RPMI7951 (cell line): ENCODE results near the gene RIPK3. TPM values are rescaled to one million over a fixed set of nuclear protein-coding genes. Genes with fewer than 3 reads are reported as not detected.
"Not testable (repeated sequence)": the region's sequence is repeated elsewhere in the genome, so short reads cannot be mapped to it uniquely, and the experiment has no call there.

ENCODE experiments used
- DNase-seq: peaks from one replicate; pipeline ENCODE4 v3.0.0-alpha.2; 2012; ENCODE audit warnings: low read depth
- total RNA-seq: library from RNA; depleted of rRNA; stranded (reverse); fragments of >200 nt; shearing (Covaris generic); gene quantifications from 2 replicates; pipeline ENCODE4 v1.2.3, GENCODE V29; 2014; rRNA removed

Gene RIPK3
- total RNA-seq: 0.60 and 1.3 TPM in 2 replicates

DNA sequence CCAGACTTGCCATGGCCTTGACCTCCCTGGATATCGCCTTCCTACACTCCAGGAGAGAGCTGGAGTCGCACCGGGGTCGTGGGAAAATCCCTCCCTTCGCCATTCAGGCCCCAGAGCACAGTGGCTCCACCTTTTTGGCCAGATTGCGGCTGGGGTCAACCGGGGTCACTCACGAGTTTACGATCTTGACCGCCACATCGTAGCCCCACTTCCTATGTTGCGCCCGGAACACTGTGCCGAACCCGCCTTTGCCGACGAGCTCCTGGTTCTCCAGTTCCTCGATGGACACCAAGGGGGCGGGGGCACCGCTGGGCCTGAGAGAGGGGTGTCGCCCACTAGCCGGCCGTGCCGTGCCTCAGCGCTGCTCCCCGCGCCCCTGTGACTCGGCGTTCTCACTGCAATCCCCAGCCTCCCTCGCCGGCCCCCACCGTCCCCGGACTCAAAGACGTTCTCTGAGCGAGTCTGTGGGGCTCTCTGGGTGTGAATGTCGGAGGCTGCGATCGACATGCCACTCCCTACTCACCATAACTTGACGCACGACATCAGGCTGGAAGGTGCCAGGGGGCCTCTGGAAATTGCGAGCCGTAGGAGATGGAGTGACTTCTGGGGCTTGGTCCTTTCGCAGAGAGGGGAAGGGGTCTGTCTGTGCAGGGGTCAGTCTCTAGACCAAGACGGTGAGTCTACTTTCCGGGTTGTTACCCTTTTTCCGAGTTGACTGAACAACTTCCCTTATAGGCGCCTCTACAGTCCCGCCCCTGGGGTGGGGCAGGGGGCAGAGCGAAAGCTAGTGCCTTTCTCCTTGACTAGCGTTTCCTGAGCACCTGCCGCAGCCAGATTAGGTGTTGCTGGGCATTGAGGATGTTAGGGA, at the start of gene RIPK3:
TSS of gene RIPK3 (minus strand) at position 708 of the 868 bp plus-strand sequence. CDS start at position 543, 165 bp downstream.
- DNase-seq: no peak

DNA sequence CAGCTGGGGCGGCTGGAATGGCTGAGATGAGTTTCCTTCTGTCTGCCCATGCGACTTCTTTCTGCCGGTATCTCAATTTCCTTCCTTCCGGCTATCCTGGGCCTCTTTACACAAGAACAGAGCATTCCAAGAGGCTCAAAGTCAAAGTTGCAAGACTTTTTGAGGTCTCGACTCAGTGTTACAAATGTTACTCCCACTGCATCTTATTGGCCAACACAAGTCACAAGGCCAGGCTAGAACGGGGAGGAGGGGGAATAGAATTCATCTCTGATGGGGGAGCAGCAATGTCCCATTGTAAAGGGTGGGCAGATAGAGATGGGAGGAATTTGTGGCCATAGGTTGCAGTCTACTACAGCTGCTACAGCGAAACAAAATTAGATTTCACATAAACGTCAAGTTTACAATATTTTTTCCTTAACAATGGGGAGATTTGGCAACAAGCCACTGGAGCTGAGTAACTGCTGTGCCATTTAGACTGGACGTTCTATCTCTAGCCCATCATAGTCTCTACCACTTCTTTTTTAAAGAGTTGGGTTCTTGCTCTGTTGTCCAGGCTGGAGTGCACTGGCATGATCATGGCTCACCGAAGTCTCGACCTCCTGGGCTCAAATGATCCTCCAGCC, 49.5 kb upstream of the RIPK3 start:
- DNase-seq: peak; percentile 35

DNA sequence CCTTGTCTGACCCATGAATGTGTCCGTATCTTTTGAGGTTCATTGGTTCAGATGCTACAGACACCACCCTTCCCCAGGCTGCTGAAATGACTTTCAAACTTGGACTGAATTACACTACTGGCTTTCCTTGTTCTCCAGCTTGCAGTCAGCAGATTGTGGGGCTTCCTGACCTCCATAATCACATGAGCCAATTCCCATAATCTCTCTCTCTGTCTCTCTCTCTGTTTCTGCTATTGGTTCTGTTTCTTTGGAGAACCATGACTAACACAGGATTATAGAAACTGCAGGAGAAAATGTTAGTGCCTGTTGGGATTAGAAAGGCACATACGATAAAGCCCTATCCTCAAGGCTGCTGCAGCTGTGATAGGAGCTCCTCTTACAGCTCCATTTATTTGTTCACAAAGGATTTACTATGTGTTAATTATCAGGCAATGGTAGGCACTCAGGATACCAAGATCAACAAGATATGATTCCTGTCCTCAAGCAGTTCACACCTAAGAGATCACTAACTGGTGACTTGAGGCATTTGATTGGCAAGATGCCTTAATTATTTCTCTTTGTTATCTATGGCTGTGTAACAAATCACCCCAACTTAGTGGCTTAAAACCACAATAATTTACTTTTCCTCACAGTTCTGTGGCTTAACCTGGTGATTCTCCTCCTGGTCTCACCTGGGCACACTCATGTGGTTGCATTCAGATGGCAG, 48.8 kb upstream of the RIPK3 start:
- DNase-seq: no peak

DNA sequence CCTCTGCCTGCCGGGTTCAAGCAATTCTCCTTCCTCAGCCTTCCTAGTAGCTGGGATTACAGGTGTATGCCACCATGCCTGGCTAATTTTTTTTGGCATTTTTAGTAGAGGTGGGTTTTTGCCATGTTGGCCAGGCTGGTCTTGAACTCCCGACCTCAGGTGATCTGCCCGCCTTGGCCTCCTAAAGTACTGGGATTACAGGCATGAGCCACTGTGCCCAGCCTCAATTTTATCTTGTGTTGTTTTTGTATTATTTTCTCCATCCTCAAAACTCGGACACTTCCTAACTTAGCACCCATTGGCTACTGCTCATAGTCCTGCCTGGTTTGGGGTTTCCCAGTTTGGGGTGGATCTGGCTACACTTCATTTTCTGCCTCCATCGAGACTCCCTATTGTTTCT, 47.8 kb upstream of the RIPK3 start:
- DNase-seq: not testable (repeated sequence)

DNA sequence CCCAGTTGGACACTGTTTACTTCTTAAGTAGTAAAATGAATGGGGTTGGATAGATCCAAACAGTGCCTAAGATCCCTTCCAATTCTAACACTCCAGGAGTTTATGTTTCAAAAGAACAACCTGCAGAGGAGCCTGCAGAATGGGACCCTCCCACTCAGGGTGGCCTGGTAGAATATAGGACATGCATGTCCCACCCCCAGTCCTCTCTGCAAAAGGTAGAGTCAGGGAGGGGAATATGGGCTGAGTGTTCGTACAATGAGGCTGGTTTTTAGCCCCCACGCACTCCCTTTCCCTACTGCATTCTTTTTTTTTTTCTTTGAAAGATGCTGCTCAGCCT, 47.2 kb upstream of the RIPK3 start:
- no peak for DNase-seq

DNA sequence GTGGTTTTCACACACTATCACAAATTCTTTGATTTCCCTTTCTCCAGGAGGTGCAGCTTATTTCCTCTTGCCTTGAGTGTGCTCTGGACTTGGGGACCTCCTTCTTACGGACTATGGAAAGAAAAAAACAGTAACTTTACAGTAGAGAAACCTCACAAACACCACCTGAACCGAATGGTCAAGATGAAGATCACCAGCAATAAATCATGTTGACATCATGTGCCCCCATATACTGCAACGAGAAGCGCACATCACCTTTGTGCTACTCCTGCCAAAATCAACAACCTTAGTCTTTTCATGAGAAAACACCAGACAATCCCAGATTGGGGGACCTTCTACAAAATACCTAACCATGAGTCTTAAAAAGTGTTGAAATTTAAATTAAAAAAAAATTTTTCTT, 45.7 kb upstream of the RIPK3 start:
- DNase-seq: no peak

DNA sequence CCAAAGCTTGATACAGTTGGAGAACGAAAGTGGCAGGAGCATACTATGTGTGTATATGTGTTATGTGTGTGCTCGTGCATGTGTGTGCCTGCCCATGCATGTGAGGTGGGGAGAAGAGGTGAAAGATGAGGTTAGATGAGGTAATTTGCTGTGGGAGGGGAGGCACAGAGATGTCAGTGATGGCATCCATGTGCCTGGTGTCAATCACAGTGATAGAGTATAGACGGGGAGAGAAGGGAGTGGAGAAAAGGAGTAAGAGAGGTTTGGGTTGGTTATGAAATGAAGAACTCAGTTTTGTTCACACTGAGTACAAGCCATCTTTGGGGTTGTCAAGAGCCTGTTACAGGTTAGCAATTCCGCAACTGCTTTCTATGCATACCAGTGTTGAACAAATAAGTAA, 44.4 kb upstream of the RIPK3 start:
- DNase-seq: no peak

DNA sequence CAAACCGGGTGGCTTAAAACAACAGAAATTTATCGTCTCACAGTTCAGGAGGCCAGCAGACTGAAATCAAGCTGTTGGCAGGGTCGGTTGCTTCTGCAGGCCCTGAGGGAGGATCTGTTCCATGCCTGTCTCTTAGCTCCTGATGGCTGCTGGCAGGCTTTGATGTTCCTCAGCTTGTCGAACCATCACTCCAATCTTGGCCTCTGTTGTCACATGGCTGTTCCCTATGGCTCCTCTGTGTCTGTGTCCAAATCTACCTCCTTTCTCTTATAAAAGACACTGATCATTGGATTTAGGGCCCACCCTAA, 42.2 kb upstream of the RIPK3 start:
- no peak for DNase-seq

DNA sequence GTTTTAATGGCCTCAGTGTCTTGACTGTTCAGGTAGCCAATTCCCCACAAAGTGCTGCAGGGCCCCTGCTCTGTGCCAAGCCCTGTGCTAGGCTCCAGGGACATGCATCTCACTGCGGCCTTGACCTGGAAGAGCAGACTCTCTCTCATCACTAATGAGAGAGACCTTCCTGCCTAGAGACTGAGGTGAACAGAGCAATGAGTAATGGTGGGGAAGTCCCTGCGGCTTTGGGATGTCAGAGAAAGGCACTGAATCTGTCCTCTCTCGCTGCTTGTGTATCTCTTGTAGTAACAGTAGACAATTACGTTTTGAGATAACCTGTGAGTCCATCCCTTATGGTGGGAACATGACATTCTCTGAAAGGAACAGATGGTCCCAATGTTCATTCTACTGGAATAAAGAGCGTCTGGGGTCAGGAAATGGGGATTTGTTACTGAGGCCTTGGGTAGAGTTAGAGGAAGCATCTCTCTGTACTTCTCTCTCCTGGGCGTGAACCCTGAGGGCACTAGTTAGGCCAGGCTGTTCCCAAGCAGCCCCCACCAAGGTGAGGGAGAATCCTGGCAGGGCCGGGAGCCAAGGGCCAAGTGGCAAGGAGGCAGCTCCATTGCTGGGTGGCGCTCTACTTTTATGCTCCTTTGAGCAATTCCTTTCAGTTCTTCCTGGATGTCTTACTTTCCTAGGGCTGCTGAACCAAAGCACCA, 41.7 kb upstream of the RIPK3 start:
- DNase-seq: peak; percentile 5

DNA sequence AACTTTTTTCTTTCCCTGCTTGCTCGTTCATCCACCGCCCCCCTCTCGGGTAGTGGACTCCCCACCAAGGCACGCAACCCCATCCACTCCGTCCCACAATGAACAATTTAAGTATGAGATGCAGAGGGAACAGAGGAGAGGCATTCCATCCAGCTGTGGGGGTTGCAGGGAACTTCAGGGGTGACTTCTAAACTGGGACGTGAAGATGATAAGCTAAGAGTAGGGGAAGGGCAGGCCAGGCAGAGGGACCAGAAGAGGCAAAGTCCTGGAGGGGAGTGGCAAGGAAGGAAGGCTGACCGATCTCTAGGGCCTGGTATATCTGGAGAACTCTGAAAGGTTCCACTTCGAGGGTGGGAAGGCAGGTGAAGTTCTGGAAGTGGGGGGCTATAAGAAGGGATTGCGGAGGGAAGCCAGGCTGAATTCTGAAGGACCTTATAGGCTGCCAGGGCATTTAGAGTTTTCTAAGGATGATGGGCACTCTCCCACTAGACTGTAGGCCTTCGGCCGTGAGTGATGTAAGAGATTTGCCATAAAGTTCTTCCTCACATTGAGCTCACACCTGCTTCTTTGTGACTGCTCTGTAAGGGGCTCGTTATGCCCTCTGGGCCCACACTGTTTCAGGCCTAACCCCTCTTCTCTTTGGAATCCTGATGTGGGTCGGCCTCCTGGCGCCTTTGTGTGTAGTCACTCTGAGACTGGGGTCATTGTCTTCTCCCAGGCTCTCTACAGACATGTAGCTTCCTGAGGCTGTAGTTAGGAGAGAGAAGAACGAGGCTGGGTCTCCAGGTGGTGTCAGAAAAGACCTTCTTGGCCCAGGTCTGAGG, 40.3 kb upstream of the RIPK3 start:
- no peak for DNase-seq

DNA sequence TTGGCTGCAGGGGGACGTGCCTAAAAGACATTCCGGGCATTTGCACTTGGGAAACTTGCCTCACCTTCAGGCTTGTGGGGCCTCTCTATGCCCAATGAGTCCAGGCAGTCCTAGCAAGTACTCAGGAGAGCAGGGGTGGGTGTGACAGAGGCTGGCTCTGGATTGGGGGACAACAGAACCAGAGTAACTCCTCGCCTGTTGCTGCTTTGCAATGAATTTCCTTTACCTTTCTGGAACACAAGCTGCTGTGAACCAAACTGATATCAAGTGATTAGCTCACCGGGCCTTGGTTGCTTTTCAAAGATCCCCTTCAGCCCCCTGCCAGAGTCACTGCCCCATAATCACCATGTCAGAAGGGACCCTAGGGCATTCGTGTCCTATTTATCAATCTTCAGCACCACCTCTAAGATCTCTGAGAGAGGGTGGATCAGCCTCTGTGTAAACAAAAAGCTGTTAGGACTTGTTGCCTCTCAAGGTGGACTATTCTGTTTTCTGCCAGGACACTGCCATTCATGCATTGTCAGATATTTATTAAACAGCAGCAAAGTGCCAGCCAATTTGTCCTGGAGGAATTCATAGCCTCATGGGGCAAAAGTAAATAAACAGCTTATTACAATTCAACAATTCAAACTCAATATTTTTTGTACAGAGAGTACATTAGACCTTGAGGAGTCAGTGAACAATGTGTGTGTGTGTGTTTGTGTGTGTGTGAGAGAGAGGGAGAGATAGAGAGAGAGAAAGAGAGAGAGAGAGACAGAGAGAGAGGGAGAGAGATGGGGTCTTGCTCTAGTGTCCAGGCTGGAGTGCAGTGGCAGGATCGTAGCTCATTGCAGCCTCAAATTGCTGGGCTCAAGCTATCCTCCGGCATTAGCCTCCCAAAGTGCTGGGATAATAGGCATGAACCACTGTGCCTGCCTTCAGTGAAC, 39.5 kb upstream of the RIPK3 start:
- no peak for DNase-seq

DNA sequence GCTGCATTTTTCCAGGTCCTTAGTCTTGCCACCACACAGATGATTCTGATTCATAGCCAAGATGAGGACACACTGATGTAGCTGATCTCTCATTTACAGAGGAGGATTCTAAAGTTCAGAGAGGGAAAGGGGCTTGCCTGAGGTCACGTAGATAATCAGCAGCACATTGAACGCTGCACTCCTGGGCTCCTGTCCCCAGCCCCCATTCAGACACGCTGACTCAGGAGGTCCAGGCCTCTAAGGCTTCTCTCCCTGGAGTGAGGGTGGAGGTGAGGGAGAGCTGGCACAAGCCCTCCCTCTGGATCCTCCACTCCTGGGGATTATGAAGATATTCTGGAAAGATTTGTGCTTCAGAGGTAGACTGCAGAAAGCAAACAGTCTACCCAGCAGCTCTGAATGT, 38.5 kb upstream of the RIPK3 start:
- no peak for DNase-seq

DNA sequence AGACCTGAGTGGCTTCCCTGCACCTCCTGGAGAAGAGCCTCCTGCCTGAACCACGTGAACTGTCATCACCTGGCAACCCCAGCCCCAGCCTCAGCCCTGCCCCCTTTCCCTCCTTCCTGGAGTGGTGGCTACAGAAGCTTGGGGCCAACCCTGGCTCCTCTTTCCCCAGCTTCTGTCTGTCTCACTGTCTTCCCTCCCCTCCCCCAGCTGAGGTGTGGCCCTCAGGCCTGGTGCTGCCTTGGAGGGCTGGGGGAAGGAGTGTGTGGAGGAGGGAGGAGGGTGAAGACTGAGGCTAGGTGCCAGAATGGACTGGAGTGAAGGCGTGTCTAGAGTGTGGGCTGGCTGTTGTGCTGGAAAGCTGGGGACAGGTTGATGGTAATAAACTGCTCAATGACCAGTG, 37.9 kb upstream of the RIPK3 start:
- no peak for DNase-seq

DNA sequence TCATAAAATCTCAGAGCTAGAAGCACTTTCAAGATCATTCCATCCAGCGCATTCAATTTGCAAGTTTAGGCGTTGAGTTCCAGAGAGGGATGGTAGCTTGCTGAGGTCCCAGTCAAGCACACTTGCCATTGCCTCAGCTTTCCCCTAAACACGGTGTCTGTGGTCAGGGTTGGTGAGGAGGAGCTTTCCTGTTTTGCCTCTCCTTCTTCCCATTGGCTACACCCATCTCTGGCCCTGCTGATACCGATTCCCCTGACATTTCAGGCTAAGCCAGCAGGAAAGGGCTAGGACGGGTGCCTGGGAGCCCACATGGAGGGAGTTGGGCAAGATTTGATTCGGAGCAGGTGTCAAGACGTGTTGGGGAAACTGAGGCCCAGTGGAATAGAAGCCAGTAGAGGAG, 37.3 kb upstream of the RIPK3 start:
- DNase-seq: no peak

DNA sequence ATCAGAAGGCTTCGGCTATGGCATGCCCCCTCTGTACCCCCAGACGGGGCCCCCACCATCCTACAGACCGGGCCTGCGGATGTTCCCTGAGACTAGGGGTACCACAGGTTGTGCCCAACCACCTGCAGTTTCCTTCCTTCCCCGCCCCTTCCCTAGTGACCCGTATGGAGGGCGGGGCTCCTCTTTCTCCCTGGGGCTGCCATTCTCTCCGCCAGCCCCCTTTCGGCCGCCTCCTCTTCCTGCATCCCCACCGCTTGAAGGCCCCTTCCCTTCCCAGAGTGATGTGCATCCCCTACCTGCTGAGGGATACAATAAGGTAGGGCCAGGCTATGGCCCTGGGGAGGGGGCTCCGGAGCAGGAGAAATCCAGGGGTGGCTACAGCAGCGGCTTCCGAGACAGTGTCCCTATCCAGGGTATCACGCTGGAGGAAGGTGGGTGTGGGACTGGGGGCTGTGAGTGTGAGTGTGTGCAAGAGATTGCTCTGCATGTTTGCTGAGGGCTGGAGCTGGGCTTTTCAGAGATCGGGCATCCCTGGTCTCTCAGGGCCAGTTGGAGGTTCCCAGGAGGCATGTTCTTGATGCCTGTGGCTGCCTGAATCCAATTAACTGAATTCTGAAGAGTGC, 36.8 kb upstream of the RIPK3 start:
- DNase-seq: no peak

DNA sequence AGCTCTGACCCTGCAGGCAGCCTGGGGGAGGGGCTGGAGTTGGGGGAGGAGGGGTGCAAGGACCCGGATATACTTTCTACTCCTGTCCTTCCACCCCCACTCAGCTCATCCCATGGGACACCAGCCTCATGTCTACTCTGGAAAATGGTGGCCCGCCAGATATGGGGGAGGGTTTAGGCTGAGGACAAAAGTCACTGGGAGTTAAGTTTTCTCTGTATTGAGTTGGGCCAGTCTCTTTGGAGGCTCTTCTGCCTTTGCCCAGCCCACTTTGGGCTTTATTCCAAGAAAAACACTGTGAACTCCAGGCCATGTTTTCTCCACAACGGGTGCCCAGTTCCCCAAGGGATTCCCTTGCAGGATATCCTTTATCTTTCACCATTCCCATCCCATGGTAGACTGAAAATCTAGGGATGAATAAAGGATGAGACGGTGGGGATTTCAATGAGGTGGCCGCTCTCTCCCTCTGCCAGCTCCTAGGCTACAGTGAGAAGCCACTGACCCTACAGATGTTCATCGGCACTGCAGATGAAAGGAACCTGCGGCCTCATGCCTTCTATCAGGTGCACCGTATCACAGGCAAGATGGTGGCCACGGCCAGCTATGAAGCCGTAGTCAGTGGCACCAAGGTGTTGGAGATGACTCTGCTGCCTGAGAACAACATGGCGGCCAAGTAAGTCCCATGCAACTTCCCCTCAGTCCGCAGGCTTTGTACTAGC, 33.1 kb upstream of the RIPK3 start:
- DNase-seq: peak; percentile 59

DNA sequence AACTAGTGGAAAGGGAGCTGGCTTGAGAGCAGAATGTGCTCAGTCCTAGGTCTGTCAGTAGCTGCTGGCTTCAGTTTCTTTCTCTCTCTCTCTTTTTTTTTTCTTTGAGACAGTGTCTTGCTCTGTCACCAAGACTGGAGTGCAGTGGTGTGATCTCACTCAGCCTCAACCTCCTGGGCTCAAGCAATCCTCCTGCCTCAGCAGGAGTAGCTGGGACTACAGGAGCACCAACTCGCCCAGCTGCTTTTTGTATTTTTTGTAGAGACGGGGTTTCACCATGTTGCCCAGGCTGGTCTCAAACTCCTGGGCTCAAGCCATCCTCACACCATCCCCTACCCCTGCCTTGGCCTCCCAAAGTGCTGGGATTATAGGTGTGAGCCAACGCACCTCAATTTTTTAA, 31.8 kb upstream of the RIPK3 start:
- DNase-seq: not testable (repeated sequence)

DNA sequence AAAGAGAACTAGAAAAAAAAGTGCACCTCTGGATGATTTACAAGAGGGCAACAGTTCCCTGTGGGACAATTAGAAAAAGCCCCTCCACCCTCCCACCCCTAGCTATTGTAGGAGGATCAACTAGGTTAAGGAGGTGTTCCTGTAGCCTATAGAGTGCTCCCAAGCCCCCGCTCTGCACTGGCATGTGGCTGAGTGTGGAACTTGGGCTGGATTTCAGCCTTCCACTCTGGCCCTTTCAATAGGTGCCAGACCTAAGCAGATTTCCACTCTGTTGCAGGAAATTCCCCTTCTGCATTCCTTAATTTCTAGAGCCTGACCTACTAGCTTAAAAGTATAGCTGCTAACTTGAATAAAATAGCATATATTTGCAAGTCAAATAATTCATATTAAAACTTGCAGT, 31.0 kb upstream of the RIPK3 start:
- DNase-seq: no peak
